Lower leg skin (tissue), 3 donors: ENCODE results near the gene IDI2.

Experiments used
- POLR2A ChIP-seq, 2 donors: fragments of 450-650 bp; IDR thresholded peaks; one replicate each; pipeline ENCODE4 v1.6.1; 2016 to 2017; ENCODE audit warnings: antibody characterized with exemption in 2 of 2, mild to moderate bottlenecking in 1 of 2, moderate library complexity in 1 of 2
- TF ChIP-seq, protein P1 (sequence below), 3 donors: fragments of 450-650 bp; IDR thresholded peaks; one replicate each; pipeline ENCODE4 v1.5.1; 2016; ENCODE audit warnings: antibody characterized with exemption in 3 of 3, mild to moderate bottlenecking in 3 of 3, moderate library complexity in 2 of 3

DNA sequence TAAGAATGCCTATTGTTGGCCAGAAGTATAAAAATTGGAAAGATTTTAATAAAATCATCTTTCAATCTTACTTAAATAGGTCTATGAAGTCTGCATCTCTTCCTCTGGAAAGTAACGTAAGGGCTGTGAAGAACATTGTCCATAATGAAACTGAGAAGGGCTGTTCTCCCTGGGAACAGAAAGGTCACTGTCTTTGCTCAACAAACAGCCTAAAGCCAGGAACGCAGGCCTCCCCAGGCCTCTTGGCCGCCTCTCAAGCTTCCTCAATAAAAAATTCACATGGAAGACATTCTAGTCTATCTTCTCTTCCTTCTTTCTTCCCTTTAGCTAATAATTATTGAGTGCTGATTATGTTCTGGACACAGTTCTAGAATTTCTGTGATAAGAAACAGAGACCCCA lies 9.1 kb upstream of the IDI2 start:
- TF ChIP-seq, protein P1, sequence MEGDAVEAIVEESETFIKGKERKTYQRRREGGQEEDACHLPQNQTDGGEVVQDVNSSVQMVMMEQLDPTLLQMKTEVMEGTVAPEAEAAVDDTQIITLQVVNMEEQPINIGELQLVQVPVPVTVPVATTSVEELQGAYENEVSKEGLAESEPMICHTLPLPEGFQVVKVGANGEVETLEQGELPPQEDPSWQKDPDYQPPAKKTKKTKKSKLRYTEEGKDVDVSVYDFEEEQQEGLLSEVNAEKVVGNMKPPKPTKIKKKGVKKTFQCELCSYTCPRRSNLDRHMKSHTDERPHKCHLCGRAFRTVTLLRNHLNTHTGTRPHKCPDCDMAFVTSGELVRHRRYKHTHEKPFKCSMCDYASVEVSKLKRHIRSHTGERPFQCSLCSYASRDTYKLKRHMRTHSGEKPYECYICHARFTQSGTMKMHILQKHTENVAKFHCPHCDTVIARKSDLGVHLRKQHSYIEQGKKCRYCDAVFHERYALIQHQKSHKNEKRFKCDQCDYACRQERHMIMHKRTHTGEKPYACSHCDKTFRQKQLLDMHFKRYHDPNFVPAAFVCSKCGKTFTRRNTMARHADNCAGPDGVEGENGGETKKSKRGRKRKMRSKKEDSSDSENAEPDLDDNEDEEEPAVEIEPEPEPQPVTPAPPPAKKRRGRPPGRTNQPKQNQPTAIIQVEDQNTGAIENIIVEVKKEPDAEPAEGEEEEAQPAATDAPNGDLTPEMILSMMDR (IDR thresholded peaks at IDR 0.05): no peak
- TF ChIP-seq POLR2A (IDR thresholded peaks at IDR 0.05): no peak
